Endothelial cell of hepatic sinusoid (primary cell): ENCODE data around the gene PITPNM1.
"Not testable (repeated sequence)": the region's sequence is repeated elsewhere in the genome, so short reads cannot be mapped to it uniquely, and the experiment has no call there.

Experiments used
- in situ Hi-C: cut with HindIII; loops from 2 replicates; pipeline ENCODE4 v1.10.0; 2017; ENCODE audit warnings: low sequenced_read_pairs

The PITPNM1 gene

DNA sequence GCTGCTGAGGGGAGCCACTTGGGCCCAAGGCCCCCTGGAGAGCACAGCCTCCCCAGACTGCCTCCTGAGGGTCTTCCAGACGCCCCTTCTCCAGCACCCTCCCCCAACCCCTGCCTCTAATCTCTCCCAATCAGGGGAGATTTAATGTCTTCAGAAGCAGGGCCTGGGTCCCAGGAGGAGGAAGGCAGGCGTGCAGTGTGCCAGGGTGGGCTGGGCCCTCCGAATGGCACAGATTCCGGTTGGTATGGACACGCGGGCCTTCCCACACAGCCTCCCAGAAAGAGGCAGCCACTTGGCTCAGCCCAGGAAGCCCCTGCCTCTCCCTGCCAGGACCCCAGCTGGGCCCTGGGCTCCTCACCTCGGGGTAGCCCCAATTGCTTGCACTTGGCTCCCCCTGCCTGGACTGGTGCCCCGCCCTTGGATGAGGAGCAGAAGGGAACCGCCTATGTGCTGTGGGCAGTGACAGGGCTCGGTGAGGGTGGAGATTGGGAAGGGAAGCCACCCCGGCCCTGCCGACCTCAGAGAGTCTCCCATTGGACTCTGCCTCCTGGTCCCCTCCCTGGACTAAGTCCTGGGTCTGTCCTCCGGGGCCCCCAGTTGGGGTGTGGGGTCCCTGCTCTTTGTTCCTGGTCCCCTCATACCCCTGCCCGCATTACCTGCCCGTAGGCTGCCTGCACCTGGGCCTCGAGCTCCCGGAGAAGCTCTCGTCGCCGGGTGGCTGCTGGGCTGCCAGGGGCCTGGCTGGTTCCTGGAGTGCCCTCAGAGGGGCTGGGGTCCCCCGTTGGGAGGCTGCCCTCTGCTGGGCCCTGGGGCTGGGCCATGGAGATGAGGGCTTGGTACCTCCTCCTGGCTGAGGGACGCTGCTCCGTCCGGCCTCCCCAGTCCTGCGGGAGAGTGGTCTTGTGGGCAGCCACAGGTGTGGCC lies 18.7 kb upstream of the PITPNM1 start:
- in situ Hi-C loops: no loop called here

DNA sequence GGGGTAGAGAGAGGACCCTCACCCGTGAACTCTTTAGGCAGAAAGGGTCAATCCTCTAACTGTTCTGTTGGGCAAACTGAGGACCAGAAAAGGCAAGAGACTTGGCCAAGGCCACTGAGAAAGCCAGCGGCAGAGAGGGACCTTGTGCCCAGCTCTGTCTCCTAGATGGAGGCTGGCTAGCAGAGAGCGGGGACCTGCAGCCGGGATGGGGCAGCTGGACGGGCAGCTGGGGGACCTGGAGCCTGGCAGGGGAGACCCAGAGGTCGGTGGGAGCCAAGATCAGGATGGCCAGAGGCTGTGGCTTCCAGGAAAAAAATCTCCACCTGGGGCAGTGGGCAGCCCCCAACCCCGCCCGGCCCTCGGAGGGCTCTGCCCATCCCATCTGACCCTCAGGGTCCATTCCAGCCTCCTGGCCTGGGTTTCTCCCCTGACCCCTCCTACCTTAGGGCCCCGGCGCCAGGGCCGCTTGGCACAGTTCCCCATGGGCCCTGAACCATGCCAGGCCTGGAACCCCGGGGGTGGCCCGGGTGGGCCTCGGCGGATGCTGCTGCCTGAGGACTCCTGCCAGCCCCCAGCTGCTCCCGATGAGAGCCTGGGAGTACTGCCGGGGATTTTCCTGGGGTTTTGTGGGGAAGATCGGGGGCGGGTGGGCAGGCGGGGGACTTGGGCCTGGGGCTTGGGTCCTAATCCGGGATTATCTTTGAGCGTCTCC lies 17.8 kb upstream of the PITPNM1 start, which contains the start of gene CABP2:
TSS of gene CABP2 (minus strand) at position 603 of the 712 bp plus-strand sequence. CDS start at position 483, 120 bp downstream.
- in situ Hi-C loops: no loop called here

DNA sequence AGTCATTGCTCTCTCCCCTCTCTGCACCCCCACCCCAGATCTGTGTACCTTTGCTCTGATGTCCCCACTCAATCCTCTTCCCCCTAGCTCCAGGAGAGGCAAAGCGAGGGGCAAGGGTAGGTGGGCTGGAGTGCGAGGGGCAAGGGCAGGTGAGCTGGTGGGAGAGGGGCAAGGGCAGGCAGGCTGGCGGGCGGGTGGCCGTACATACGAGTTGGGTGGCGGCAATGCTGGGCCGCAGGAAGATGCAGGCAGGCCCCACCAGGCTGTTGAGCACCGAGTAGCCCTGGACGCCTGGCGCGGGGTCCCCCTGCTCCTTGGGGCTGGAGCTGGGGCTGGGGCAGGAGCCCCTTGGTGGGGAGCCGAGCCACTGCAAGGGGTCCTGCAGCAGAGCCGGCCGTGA lies 17.2 kb upstream of the PITPNM1 start:
- in situ Hi-C loops: no loop called here

DNA sequence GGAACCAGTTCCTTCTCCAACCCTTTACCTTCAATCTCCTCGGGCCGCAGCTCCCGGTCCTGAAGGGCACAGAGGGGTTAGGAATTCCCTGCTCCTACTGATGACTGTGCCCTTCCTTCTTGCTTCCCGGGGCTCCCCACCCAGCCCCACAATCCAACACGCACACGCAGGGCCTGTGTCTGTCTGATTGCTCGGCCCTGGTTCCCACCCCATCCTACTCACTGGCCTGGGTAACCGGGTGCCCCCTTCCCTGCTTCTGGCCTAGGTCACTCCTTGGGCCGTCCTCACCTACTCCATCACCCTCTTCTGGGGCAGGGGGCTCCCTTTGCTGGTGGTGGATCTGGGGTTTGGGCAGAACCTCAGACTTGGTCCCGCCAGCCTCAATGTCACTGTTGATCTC lies 16.8 kb upstream of the PITPNM1 start:
- in situ Hi-C loops: no loop called here

DNA sequence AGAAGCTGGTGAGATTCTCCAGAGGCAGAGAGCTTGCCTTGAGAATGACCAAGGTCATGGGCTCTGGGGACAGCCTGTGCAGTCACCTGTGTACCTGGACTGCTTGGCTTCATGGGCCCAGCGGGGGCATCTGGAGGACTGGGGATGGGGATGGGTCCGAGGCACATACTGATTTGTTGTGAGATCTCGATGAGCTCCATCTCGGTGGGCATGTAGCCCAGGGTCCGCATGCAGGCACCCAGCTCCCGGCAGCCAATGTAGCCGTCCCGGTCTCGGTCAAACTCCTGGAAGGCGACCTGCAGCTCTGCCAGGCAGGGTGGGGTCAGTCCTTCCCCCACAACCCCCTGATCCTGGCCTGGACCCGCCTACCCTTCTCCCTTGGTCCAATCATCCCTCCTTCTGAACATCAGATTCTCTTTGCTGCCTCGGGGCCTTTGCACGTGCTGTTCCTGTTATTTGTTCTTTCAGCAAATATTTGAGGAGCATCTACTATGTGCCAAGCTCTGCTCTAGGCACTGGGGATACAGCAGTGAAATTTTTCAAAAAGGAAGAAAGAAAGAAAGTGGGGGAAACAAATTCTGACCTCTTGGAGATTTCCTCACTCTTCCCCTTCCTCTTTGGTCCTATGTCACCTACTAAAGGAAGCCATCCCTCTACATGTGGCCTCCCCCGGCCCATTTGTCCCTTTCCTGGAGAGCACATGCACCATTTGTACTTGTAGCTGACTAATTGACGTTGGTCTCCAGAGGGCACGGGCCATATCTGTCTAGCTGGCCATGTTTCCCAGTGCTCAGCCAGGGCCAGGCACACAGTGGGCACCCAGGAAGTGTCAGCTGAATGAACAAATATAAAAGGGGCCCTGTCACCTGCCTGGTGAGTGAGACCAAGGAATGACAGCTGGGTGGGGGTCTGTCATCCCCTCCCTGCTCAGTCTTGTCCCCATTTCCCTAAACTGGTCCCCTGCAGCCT lies 16.0 kb upstream of the PITPNM1 start:
- in situ Hi-C loops: no loop called here

DNA sequence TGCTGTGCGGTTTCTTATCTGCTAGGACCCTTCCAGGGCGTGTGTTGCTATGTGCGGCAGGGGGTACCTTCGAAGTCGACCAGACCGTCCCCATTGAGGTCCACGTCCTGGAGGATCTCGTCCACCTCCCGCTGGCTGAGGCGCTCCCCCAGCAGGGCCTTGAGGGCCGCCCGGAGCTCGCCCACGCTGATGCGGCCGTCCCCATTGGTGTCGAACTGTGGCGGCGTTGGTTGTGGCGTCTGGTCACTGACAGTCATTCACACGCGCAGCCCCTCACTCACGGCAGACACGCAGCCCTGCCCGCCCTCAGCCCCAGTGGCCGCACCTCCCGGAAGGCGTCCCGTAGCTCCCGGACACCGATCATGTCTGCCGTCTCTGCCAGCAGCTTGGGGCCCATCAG lies 14.6 kb upstream of the PITPNM1 start:
- in situ Hi-C loops: no loop called here

DNA sequence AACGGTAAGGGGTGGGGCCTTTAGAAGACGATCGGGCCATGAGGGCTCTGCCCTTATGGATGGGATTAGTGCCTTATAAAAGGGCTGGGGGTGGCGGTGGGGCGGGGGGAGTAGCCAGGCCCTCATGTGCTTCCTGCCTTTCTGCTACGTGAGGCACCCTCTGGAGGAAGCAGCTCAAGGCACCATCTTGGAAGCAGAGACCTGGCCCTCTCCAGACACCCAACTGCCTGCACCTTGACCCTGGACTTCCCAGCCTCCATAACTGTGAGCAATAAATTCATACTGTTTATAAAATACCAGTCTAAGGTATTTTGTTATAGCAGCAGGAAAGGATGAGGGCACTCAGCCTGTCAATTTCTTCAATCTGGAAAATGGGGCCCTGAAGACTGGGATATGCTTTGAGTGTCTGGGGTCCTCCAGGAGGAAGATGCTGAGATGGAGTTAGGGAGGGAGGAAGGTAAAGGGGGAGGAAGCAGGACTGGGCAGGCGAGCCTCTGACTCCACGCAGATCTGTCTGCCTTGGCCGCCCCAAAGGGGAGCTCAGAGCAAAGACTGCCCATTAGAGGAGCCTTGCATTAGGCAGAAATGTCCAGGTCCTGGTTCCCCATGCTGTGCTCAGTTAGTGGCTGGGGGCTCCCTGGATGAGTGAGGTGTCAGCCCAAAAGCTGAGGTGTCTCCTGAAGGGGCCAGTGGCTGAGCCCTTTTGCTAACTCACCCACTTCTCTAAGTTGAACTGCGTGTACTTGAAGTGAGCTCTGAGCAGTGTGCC lies 12.8 kb upstream of the PITPNM1 start:
- in situ Hi-C loops: no loop called here

DNA sequence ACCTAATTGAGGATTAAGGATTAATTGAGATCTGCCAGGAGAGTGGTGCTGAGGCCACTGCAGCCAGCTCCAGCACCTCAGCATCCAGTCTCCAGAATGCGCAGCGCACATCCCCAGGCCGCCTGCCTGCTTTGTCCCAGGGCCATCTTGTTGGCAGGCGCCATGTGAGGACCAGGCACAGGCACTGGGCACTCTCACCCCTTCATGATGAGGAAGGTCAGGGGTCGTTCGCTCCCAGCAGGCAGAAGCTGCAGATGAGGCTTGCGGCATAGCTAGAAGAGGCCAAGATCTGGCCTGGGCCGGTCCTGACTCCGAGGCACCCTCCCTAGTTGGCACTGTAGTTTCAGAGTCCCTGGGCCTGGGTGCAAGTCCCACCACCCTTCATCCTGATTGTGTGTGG lies 11.6 kb upstream of the PITPNM1 start:
- in situ Hi-C loops: no loop called here

DNA sequence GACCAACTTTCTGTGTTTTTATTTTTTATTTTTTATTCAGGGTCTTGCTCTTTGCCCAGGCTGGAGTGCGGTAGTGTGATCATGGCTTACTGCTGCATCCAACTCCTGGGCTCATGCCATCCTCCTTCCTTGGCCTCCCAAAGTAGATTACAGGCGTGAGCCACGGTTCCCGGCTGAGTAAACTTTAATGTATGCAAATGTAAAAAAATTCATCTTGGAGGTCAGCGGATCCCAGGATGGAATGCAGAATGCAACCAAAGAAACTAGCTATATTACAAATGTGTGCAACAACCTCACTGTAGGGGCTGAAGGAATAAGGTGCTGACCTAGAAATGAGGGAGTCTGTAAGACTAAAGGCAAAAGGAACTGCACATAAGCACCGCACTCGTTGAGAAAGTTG lies 9.0 kb upstream of the PITPNM1 start:
- in situ Hi-C loops: no loop called here

DNA sequence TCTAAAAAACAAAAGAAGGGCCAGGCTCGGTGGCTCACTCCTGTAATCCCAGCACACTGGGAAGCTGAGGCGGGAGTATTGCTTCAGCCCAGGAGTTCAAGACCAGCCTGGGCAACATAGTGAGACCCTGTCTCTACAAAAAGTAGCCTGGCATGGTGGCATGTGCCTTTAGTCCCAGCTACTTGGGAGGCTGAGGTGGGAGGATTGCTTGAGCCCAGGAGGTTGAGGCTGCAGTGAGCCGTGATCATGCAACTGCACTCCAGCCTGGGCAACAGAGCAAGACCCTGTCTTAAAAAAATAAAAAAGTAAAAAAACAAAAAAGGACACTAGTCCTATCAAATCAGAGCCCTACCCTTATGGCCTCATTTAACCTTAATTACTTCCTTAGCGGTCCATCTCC lies 6.4 kb upstream of the PITPNM1 start:
- in situ Hi-C loops: not testable (repeated sequence)

DNA sequence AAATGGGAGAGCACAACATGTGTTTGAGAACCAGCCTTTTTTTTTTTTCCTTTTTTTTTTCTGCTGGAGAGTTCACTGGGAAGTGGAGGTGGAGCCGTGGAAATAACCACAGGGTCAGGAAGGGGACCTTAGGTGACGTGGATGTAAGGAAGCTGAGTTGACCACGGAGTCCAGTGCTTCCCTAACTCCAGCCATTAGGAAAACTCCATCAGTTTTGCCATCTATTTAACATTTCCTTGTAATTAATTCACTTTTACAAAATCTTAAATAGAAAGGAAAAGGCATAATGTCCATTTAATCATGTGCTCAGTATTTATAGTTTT lies 4.8 kb upstream of the PITPNM1 start:
- in situ Hi-C loops: no loop called here

DNA sequence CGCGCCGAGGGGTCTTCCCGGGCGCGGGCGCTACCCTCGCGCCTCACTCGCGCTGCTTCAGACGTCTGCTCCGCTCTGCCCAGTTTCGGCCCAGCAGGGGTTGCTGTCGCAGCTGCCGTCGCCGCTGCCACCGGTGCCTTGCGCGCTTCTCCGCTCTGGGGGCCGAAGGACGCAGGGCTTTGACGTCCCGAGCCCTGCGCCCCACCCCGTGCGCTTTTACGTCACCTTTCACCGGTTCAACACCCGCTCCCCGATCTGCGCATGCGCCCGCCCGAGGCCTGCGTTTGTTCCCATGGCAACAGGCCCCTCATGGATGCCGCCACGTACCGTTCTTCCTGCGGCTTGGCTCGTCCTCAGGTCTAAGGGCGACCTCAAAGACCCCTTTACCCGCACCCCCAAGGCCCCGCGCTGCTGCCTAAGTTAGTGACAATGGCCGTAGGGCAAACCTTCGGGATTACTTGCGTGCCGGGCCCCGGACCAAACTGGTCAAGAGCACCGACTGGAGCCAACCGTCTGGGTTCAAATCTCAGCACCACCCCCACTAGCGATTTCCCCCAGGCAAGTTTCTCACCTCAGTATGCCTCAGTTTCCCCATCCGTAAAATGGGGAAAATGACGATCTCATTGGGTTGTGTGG lies 3.4 kb upstream of the PITPNM1 start:
- in situ Hi-C loops: no loop called here

DNA sequence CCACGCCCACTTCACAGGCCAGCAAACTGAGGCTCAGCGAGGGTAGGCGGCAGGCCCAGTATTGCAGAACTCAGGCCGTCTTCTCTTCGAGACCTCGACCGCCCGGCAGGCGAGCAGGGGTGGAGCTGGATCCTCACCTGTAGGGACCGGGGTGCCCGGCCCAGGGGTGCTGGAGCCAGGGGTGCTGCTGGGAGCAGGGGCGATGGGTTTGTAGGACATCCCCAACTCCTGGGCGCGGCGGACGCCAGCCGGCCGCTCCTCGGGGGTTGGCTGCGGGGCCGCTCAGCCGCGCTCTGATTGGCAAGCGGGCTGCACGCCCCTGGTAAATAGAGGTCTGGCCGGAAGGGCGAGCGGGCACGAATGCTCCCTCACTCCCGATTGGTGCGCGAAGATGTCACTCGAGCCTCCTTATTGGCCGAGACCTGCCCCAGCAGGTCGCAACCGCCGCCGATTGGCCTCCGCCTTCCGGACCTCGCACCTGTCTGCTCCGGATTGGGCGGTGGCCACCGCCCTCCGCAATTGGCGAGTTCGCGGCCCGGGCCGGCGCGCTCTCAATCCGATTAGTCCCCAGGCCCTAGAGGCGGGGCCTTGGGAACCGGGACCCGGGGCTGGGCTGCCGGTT lies 2.8 kb upstream of the PITPNM1 start, which contains the start of gene CDK2AP2:
TSS of gene CDK2AP2 (minus strand) at position 299 of the 622 bp plus-strand sequence. CDS start at position 219, 80 bp downstream.
- in situ Hi-C loops: no loop called here

DNA sequence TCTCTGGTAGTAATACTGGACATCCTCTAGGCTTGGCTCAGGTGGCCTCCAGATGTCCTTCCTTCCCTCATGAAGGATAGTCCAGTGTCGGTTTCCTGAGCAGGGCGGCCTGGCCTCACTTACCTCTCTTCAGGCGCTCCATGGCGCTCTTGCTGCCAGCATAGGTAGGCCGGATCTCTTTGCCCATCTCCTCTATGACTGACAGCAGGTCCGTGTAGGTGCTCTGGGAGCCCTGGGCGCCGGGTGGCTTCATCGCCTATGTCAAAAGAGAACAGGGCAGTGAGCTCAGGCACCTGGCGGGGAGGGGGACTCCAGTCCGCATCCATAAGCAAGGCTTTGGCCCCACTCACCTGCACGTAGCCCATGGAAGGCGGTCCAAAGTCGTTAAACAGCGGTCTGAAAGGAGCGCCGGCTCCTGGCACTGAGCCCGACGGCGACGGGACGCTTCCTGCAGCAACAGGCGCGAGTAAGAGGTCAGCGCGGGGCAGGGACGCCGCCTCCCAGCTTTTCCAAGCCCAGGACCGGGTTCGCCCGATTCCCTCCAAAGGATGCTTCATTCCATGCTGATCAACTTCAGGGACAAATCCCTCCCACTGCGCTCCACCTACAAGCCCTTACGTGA lies 2.2 kb upstream of the PITPNM1 start:
- in situ Hi-C loops: no loop called here

DNA sequence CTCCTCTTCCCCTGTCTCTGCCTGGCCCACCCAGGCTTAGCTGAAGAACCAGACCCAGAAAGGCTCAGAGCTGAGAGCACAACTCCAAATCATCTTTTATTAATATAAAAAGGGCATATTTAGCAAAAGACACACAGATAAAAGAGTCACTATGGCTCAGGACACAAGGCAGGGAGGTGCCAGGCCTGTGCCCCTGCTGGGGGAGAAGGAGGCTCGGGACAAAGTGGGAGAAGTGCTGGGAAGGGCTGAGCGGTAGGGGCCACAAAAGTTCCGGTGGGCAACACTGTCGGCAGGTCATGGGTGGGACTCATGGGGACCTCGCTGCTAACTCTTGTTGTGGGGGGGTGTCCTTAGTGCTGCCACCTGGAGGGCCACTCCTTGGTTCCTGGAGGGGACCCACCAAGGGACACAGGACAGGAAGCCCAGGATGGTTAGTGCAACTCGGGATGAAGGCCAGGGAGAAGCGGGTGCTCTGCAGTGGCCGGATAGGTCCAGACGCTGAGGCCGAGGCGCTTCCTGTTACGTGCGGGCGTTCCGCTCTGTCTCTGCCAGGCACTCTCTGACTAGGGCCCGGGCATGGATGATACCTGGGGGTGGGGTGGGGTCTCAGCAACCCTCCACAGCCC lies 1.4 kb upstream of the PITPNM1 start:
- in situ Hi-C loops: no loop called here

DNA sequence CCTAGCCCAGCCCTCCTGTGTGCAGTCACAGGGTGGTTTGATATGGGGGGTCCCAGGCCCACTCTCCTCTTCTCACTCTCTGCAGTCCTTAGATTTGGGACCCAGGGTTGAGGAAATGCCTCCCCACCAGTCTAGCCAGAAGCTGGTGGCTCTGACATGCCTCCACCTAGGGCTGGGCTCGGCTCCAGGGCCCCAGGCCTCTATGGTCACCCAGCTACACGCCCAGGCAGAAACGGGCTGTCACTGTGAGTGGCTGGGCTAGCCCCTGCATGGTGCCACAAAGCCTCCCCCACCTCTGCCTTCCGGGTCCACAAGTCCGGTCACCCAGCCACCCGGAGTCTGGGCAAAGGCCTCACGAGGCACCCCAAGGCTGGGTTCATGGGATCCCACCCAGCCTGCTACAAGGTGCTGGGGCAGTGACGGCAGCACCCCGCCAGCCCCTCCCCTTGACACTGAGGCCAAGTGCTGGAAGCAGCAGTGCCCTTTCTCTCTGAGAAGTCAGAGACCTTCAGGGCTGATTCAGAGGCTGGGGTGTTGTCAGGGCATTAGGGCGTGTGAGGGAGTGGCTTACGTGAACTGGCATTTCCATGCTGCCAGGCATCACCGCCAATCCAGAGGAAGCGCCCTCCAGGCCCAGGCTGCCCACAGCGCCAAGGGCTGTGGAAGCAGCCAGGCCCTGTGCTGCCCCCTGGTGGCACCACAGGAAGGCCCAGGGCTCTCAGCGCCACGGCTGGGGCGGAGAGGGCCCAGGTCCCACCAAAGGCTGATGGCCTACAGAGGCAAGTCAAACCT lies 638 bp upstream of the PITPNM1 start:
- in situ Hi-C loops: no loop called here
